ENCODE results near the gene THSD7A. TPM values are rescaled to one million over a fixed set of nuclear protein-coding genes. Genes with fewer than 3 reads are reported as not detected.

The THSD7A gene
- total RNA-seq, 1 donor from 2014 or later = 8.0 TPM

GRCh38 chr7:11570205-11570604, 261.8 kb downstream of the THSD7A start:
- Histone ChIP-seq H3K27ac (no peak overlapping the region), H3K4me1 (no peaks in the 10 kb centered on the region), H3K27me3 (no peaks in the 10 kb centered on the region), H3K4me3 (no peak overlapping the region), H3K36me3 (no peaks in the 10 kb centered on the region), H3K9me3 (no peaks in the 10 kb centered on the region)
- intact Hi-C loops (cut with DNase I) = no loop called here
- DNase-seq = no peak
- TF ChIP-seq CTCF (IDR thresholded peaks at IDR 0.05) = no peak
- ATAC-seq = no peak

- no peak overlapping the region for H3K4me3 ChIP-seq
- intact Hi-C loops (cut with DNase I) = no loop called here
- no peaks in the 10 kb centered on the region for H3K9me3 ChIP-seq
- H3K4me1 ChIP-seq = no peaks in the 10 kb centered on the region
- TF ChIP-seq CTCF (IDR thresholded peaks at IDR 0.05) = no peak
- DNase-seq (no peak), ATAC-seq (no peak)
- no peak overlapping the region for H3K27ac ChIP-seq
- H3K27me3 ChIP-seq = no peaks in the 10 kb centered on the region
- H3K36me3 ChIP-seq = no peaks in the 10 kb centered on the region
These were observed 264.4 kb downstream of the THSD7A start for GRCh38 chr7:11567571-11567970.

DNA sequence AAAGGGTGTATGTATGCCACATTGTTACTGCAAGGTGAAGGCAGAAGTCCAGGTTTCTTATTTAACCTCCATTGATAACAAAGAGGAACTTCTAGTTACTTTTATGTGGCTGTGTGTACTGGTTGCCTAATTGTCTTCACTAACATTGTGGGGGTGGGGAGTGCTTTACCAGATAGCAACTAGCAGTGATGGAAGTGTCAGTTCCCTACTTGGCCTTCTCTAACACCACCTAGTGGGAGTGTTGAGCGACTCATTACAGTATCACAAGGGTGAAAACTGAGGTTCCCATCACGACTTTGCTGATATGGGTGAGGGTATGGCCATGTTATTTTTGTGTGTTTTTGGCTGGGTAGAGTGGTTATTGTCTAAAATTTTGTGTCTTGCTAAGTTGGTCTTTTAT, 274.4 kb downstream of the THSD7A start:
- H3K9me3 ChIP-seq = no peaks in the 10 kb centered on the region
- no peaks in the 10 kb centered on the region for H3K4me1 ChIP-seq
- no peak overlapping the region for H3K27ac ChIP-seq
- no peaks in the 10 kb centered on the region for H3K27me3 ChIP-seq
- DNase-seq = no peak
- peak; percentile 89 for ATAC-seq
- H3K36me3 ChIP-seq = no peaks in the 10 kb centered on the region
- H3K4me3 ChIP-seq = no peak overlapping the region
- peak; percentile 26 for TF ChIP-seq CTCF (IDR thresholded peaks at IDR 0.05)
- intact Hi-C loops (cut with DNase I) = no loop called here

DNA sequence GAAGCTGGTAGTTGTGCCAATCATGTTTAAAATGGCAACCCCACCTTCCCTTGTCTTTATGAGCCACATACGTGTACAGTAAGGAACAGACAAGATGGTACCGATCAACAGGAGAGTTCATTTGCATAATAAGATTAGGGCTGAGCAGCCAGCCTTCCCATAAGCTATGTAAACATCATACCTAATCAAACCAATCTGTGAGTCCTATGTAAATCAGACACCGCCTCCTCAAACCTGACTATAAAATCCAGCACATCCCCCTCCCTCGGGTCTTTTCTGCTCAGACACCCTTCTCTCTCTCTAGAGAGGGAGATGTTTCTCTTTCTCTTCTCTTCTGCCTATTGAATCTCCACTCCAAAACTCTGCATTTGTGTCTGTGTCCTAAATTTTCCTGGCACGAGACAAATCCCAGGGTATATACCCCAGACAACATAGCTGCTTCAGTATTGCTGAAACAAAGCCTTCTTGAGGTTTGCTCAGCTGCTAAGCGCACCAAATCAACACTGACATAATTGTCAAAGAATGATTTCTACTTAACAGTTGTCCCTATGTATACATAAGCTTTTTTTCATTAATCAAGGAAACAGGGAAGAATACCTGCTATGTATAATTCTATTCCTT, 279.2 kb downstream of the THSD7A start:
- no peak for TF ChIP-seq CTCF (IDR thresholded peaks at IDR 0.05)
- Histone ChIP-seq H3K4me3 (no peak overlapping the region), H3K27ac (no peak overlapping the region), H3K4me1 (no peaks in the 10 kb centered on the region), H3K9me3 (no peaks in the 10 kb centered on the region), H3K36me3 (no peaks in the 10 kb centered on the region), H3K27me3 (no peaks in the 10 kb centered on the region)
- no peak for ATAC-seq
- intact Hi-C loops (cut with DNase I) = no loop called here
- no peak for DNase-seq

- Histone ChIP-seq H3K36me3 (no peaks in the 10 kb centered on the region), H3K4me1 (no peaks in the 10 kb centered on the region), H3K9me3 (no peaks in the 10 kb centered on the region), H3K27me3 (no peaks in the 10 kb centered on the region), H3K27ac (no peak overlapping the region), H3K4me3 (no peak overlapping the region)
- no peak for TF ChIP-seq CTCF (IDR thresholded peaks at IDR 0.05)
- DNase-seq (no peak), ATAC-seq (no peak)
- intact Hi-C loops (cut with DNase I) = no loop called here
These were observed 280.5 kb downstream of the THSD7A start for GRCh38 chr7:11551470-11551869.

DNA sequence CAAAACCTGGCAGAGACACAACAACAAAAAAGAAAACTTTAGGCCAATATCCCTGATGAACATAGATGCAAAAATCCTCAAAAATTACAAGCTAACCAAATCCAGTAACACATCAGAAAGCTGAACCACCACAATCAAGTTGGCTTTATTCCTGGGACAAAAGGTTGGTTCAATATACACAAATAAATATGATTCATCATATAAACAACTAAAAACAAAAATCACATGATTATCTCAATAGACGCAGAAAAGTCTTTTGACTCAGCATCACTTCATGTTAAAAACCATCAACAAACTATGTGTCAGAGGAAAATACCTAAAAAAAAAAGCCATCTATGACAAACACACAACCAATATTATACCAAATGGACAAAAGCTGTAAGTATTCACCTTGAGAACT, 283.5 kb downstream of the THSD7A start:
- no peak overlapping the region for H3K4me3 ChIP-seq
- no peaks in the 10 kb centered on the region for H3K27me3 ChIP-seq
- H3K4me1 ChIP-seq = no peaks in the 10 kb centered on the region
- ATAC-seq (no peak), DNase-seq (no peak)
- intact Hi-C loops (cut with DNase I) = no loop called here
- no peak for TF ChIP-seq CTCF (IDR thresholded peaks at IDR 0.05)
- H3K9me3 ChIP-seq = no peaks in the 10 kb centered on the region
- no peak overlapping the region for H3K27ac ChIP-seq
- H3K36me3 ChIP-seq = no peaks in the 10 kb centered on the region
